ENCODE measurements around the gene TICAM1.
A peak's percentile ranks its signal among the peaks of the same experiment; 100 is the strongest.
"Not testable (repeated sequence)": the region's sequence is repeated elsewhere in the genome, so short reads cannot be mapped to it uniquely, and the experiment has no call there.

The TICAM1 gene

DNA sequence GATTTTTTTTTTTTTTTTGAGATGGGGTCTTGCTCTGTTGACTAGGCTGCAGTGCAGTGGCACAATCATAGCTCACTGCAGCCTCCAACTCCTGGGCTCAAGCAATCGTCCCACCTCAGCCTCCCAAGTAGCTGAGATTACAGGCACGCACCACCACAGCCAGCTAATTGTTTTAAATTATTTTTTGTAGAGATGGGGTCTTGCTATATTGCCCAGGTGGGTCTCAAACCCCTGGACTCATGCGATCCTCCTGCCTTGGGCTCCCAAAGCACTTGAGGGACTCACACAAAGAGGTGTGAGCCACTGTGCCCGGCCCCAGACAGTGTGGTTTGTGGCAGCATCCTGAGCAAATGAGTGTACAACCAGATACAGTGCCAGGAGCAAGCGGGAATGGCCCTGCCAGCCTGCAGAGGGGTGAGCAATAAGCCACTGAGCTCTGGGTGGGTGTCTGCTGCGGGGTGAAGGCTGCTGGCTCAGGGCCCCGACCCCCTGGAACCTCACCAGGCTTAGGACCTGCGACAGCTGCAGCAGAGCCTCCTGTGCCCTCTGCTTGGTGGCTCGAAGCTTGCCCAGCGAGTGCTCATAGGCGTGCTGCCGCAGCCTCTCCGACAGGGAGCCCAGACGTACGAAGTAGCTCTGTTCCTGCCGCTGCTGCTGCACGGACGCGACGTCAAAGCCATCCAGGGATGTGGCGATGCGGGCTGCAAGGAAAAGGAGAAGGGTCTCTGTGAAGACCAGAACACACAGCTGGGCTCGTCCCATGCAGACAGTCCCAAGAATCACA lies 15.9 kb upstream of the TICAM1 start:
- peaks cover 91% of the 10 kb centered on the region for H3K36me3 ChIP-seq (replicated peaks)

DNA sequence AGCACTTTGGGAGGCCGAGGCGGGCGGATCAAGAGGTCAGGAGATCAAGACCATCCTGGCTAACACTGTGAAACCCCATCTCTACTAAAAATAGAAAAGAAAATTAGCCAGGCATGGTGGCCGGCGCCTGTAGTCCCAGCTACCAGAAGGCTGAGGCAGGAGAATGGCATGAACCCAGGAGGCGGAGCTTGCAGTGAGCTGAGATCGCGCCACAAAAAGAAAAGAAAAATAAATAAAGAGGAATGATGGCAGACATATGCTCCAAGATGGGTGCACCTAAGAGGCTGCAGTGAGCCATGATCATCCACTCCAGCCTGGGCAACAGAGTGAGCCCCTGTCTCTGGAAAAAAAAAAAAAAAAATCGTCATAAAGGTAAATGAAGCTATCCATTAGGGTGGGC lies 14.5 kb upstream of the TICAM1 start:
- H3K4me3 ChIP-seq (ENCODE audit: low read depth, low read length); in situ Hi-C loops (cut with HindIII; ENCODE audit: low pct_ligation_motif_present, low sequenced_read_pairs); H3K27me3 ChIP-seq (replicated peaks): not testable (repeated sequence)
- H3K27ac ChIP-seq, result peak overlapping the region; percentile 81
- H3K36me3 ChIP-seq (replicated peaks), result peaks cover 82% of the 10 kb centered on the region
- DNase-seq, result peak; percentile 62

More for the DNA sequence above, 15.9 kb upstream of the TICAM1 start:
- in situ Hi-C loops (cut with HindIII; ENCODE audit: low pct_ligation_motif_present, low sequenced_read_pairs), result no loop called here
- TF ChIP-seq, protein P1, sequence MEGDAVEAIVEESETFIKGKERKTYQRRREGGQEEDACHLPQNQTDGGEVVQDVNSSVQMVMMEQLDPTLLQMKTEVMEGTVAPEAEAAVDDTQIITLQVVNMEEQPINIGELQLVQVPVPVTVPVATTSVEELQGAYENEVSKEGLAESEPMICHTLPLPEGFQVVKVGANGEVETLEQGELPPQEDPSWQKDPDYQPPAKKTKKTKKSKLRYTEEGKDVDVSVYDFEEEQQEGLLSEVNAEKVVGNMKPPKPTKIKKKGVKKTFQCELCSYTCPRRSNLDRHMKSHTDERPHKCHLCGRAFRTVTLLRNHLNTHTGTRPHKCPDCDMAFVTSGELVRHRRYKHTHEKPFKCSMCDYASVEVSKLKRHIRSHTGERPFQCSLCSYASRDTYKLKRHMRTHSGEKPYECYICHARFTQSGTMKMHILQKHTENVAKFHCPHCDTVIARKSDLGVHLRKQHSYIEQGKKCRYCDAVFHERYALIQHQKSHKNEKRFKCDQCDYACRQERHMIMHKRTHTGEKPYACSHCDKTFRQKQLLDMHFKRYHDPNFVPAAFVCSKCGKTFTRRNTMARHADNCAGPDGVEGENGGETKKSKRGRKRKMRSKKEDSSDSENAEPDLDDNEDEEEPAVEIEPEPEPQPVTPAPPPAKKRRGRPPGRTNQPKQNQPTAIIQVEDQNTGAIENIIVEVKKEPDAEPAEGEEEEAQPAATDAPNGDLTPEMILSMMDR (IDR thresholded peaks at IDR 0.05; ENCODE audit: low read depth, low read length, missing control alignments), result no peak
- no peak for DNase-seq
- Histone ChIP-seq H3K4me3 (ENCODE audit: low read depth, low read length) (no peak overlapping the region), H3K27me3 (replicated peaks) (no peaks in the 10 kb centered on the region), H3K27ac (no peak overlapping the region)

DNA sequence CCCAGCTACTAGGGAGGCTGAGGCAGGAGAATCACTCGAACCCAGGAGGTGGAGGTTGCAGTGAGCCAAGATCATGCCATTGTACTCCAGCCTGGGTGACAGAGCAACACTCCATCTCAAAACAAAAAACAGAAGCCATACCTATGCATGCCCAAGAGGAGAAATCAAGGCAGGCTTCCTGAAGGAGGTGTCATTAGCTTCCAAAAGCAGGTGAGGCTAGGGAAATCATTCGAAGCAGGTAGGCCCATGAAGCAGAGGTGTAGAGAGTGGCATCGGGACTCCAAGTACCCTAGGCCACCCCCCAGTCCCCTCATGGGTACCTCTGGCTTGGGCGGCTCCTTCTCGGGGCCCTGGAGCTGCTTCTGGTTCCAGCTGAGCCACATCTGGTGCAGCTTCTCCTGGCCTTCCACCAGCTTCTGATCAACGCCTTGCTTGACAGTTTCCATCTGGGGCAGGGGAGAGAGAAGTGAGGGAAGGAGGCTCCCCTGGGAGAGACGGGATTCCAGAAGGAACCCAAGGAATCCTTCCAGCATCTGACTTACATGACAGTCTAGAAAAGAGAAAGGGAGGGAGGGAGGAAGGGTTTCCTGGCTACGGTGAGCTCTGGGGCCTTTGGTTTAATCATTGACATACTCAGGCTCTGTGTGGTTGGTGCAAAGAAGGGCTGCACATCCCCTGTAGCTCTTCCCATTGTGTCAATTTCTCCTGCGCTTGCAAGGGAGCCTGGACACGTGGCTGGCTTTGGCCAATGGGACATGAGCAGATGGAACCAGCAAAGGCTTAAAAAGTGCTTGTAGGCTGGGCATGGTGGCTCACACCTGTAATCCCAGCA lies 13.1 kb upstream of the TICAM1 start:
- Histone ChIP-seq H3K4me3 (ENCODE audit: low read depth, low read length) (no peak overlapping the region), H3K36me3 (replicated peaks) (peaks cover 83% of the 10 kb centered on the region), H3K27ac (peak overlapping the region; percentile 30), H3K27me3 (replicated peaks) (no peaks in the 10 kb centered on the region)
- TF ChIP-seq, protein P1 (IDR thresholded peaks at IDR 0.05; ENCODE audit: low read depth, low read length, missing control alignments), result no peak
- no peak for DNase-seq
- in situ Hi-C loops (cut with HindIII; ENCODE audit: low pct_ligation_motif_present, low sequenced_read_pairs), result no loop called here

DNA sequence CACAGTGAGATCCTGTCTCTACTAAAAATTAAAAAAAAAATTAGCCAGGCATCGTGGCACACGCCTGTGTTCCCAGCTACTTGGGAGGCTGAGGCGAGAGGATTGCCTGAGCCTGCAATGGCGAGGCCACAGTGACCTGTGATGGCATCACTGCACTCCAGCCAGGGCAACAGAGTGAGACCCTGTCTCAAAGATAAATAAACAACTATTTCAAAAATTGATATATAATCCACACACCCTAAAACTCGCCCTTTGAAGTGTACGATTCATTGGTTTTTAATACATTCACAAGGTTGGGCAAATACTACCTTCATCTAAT lies 12.1 kb upstream of the TICAM1 start:
- H3K27me3 ChIP-seq (replicated peaks), result no peaks in the 10 kb centered on the region
- peaks cover 86% of the 10 kb centered on the region for H3K36me3 ChIP-seq (replicated peaks)
- DNase-seq, result no peak
- TF ChIP-seq, protein P1 (IDR thresholded peaks at IDR 0.05; ENCODE audit: low read depth, low read length, missing control alignments), result no peak
- no peak overlapping the region for H3K27ac ChIP-seq
- H3K4me3 ChIP-seq (ENCODE audit: low read depth, low read length), result no peak overlapping the region
- in situ Hi-C loops (cut with HindIII; ENCODE audit: low pct_ligation_motif_present, low sequenced_read_pairs), result no loop called here

GRCh38 chr19:4839192-4839591 lies 7.7 kb upstream of the TICAM1 start:
- in situ Hi-C loops (cut with HindIII; ENCODE audit: low pct_ligation_motif_present, low sequenced_read_pairs), result no loop called here
- Histone ChIP-seq H3K27me3 (replicated peaks) (no peaks in the 10 kb centered on the region), H3K4me3 (ENCODE audit: low read depth, low read length) (no peak overlapping the region), H3K27ac (no peak overlapping the region), H3K36me3 (replicated peaks) (peaks cover 58% of the 10 kb centered on the region)
- no peak for DNase-seq
- TF ChIP-seq, protein P1 (IDR thresholded peaks at IDR 0.05; ENCODE audit: low read depth, low read length, missing control alignments), result no peak

DNA sequence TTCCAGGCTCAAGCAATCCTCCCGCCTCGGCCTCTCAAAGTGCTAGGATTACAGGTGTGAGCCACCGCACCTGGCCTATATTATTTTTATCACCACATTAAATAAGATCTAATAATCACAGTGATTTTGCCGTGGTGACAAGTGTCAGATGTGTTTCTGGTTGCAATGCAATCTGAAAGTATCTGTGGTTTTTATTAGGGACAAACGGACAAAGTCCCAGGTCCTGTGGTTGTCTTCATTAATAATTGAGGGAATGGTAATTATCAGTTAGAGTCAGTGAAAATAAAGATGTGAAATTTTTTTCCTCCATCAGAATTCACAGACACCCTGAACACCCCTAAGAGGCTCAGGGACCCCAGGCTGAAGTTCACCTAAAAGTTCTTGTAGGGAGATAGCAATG lies 1.3 kb upstream of the TICAM1 start:
- Histone ChIP-seq H3K36me3 (replicated peaks) (peaks cover 4% of the 10 kb centered on the region), H3K27ac (no peak overlapping the region), H3K4me3 (ENCODE audit: low read depth, low read length) (no peak overlapping the region), H3K27me3 (replicated peaks) (no peaks in the 10 kb centered on the region)
- DNase-seq, result no peak
- TF ChIP-seq, protein P1 (IDR thresholded peaks at IDR 0.05; ENCODE audit: low read depth, low read length, missing control alignments), result no peak
- in situ Hi-C loops (cut with HindIII; ENCODE audit: low pct_ligation_motif_present, low sequenced_read_pairs), result no loop called here

GRCh38 chr19:4831979-4832340 lies 448 bp upstream of the TICAM1 start:
- Histone ChIP-seq H3K27ac (peak overlapping the region; percentile 50), H3K4me3 (ENCODE audit: low read depth, low read length) (peak overlapping the region; percentile 80)
- H3K36me3 ChIP-seq (replicated peaks); H3K27me3 ChIP-seq (replicated peaks); in situ Hi-C loops (cut with HindIII; ENCODE audit: low pct_ligation_motif_present, low sequenced_read_pairs); DNase-seq: not testable (repeated sequence)

All from brain microvascular endothelial cell (primary cell).